T-helper 9 cell (primary cell): Measurements from ENCODE around the gene WASF3.

Experiments
- DNase-seq: peaks from one replicate; pipeline ENCODE4 v3.0.0-alpha.2; 2020

The WASF3 gene

GRCh38 chr13:26688286-26688685 is 130.8 kb downstream of the WASF3 start:
- no peak for DNase-seq

GRCh38 chr13:26688980-26689379 is 131.5 kb downstream of the WASF3 start:
- DNase-seq: no peak

- no peak for DNase-seq
Measured at GRCh38 chr13:26693749-26694463, 136.4 kb downstream of the WASF3 start.

GRCh38 chr13:26694609-26695359 is 137.3 kb downstream of the WASF3 start:
- no peak for DNase-seq

GRCh38 chr13:26695360-26695705 is 137.8 kb downstream of the WASF3 start:
- DNase-seq: no peak

- no peak for DNase-seq
Measured at GRCh38 chr13:26695891-26696311, 138.4 kb downstream of the WASF3 start.

- DNase-seq: no peak
Measured at GRCh38 chr13:26697069-26697955, 139.8 kb downstream of the WASF3 start.

- DNase-seq: peak; percentile 73
Measured at GRCh38 chr13:26698392-26699196, 141.1 kb downstream of the WASF3 start.

- no peak for DNase-seq
Measured at GRCh38 chr13:26699197-26699490, 141.7 kb downstream of the WASF3 start.

GRCh38 chr13:26705536-26705935 is 148.1 kb downstream of the WASF3 start:
- DNase-seq: no peak

GRCh38 chr13:26706381-26706780 is 148.9 kb downstream of the WASF3 start:
- no peak for DNase-seq

GRCh38 chr13:26707122-26708006 is 149.9 kb downstream of the WASF3 start:
- DNase-seq: peak; percentile 12

- no peak for DNase-seq
Measured at GRCh38 chr13:26708007-26708297, 150.5 kb downstream of the WASF3 start.

- no peak for DNase-seq
Measured at GRCh38 chr13:26709461-26709860, 152.0 kb downstream of the WASF3 start.

GRCh38 chr13:26710166-26710565 is 152.7 kb downstream of the WASF3 start:
- DNase-seq: no peak

- no peak for DNase-seq
Measured at GRCh38 chr13:26711211-26711610, 153.7 kb downstream of the WASF3 start.

GRCh38 chr13:26713341-26713740 is 155.9 kb downstream of the WASF3 start:
- DNase-seq: no peak

GRCh38 chr13:26716984-26717383 is 159.5 kb downstream of the WASF3 start:
- DNase-seq: no peak

GRCh38 chr13:26718146-26718545 is 160.7 kb downstream of the WASF3 start:
- no peak for DNase-seq

- DNase-seq: no peak
Measured at GRCh38 chr13:26718872-26719271, 161.4 kb downstream of the WASF3 start.

- no peak for DNase-seq
Measured at GRCh38 chr13:26719356-26719945, 162.0 kb downstream of the WASF3 start.
